ENCODE data around the gene RAB14.
"Not testable (repeated sequence)": the region's sequence is repeated elsewhere in the genome, so short reads cannot be mapped to it uniquely, and the experiment has no call there.

Gene RAB14

DNA sequence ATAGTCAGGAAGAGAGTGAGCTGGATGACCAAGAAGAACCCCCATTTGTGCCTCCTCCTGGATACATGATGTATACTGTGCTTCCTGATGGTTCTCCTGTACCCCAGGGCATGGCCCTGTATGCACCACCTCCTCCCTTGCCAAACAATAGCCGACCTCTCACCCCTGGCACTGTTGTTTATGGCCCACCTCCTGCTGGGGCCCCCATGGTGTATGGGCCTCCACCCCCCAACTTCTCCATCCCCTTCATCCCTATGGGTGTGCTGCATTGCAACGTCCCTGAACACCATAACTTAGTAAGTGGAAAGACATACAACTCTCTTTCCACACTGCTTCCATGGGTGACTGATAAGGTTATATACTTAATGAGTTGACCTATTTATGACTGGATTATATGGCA is 51.5 kb downstream of the RAB14 start:
- no peak for DNase-seq

GRCh38 chr9:121144482-121144881 is 57.2 kb downstream of the RAB14 start:
- no peak for DNase-seq

- DNase-seq: no peak
Measured at GRCh38 chr9:121143771-121144170, 57.9 kb downstream of the RAB14 start.

GRCh38 chr9:121141706-121142105 is 60.0 kb downstream of the RAB14 start:
- no peak for DNase-seq

DNA sequence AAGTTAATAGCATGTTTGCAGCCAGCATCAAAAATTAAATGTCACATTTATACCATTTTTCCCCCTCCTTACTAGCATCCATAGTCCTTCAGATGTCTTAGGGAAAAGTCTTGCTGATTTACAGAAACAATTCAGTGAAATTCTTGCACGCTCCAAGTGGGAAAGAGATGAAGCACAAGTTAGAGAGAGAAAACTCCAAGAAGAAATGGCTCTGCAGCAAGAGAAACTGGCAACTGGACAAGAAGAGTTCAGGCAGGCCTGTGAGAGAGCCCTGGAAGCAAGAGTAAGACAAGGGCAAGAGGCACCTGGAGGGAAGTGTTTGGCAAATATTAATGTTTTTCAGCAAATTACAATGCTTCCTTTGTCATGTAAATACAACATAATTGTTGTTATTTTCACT is 60.4 kb downstream of the RAB14 start:
- no peak for DNase-seq

GRCh38 chr9:121140162-121140561 is 61.5 kb downstream of the RAB14 start:
- DNase-seq: no peak

DNA sequence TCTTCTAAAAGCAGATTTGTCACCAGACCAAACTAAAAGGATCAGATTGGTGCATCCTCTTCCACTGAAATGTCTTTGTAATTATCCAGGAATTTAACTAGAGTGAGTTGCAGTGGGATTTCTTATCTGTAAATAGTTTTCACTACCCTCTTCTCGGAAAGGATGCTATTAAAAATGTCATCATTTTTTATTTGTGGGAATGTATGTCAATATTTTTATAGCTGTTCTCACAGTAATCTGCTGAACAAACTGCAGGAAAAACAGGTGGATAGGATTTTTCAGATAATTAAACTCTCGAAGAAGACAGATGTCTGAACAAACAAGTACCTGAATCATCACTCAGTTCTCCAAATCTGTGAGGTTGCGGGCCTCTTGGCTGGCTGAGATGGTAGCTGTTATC is 62.7 kb downstream of the RAB14 start:
- no peak for DNase-seq

DNA sequence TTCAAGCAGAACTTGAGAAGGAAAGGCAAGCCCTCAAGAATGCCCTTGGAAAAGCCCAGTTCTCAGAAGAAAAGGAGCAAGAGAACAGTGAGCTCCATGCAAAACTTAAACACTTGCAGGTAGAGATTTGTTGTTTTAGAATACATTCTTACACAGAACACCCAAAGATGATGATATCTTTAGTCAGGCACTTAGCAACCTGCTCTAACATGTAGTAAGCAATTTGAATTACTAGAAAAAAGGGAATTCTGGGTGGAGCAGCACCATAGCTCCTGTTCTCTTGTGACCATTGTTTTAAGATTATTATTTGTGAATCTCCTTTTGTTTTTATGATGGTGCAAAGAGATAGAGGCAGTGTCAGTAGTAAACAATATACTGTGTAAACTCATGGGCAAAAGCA is 63.1 kb downstream of the RAB14 start:
- no peak for DNase-seq

DNA sequence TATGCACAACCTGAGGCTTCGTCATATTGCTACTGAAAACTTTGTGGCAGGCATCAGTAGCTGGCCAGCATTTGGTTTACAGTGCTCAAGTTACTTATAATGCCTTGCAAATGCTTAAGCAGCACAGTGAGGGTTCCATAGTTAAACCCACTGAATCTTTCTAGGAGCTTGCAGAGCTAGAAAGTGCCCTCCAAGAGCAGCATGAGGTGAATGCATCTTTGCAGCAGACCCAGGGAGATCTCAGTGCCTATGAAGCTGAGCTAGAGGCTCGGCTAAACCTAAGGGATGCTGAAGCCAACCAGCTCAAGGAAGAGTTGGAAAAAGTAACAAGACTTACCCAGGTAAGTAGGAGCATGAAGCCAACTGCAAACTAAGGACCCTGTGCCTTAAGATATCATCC is 66.0 kb downstream of the RAB14 start:
- DNase-seq: no peak

DNA sequence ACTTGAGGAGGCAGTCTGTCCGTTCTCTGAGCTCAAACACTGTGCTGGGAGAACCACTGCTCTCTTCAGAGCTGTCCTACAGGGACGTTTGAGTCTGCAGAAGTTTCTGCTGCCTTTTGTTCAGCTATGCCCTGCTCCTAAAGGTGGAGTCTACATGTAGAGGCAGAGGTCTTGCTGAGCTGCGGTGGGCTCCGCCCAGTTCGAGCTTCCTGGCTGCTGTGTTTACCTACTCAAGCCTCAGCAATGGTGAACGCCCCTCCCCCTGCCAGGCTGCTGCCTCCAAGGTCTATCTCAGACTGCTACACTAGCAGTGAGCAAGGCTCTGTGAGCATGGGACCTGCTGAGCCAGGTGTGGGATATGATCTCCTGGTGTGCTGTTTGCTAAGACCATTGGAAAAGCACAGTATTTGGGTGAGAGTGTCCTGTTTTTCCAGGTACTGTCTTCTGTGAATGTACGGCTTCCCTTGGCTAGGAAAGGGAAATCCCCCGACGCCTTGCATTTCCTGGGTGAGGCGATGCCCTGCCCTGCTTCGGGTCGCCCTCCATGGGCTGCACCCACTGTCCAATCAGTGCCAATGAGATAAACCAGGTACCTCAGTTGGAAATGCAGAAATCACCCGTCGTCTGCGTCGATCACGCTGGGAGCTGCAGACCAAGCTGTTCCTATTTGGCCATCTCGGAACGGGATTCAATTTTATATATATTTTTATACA is 68.4 kb downstream of the RAB14 start:
- DNase-seq: peak; percentile 56

- not testable (repeated sequence) for DNase-seq
Measured at GRCh38 chr9:121129384-121129783, 72.3 kb downstream of the RAB14 start.

All from activated CD4-positive, alpha-beta T cell treated with anti-CD3 and anti-CD28 coated beads for 1 hour (primary cell).